ENCODE measurements around the gene KEL.

GRCh38 chr7:142925413-142925812 is 36.8 kb downstream of the KEL start:
- no peak for TF ChIP-seq YY1 (IDR thresholded peaks at IDR 0.05; ENCODE audit: insufficient read depth, insufficient read length)
- TF ChIP-seq SUZ12 (IDR thresholded peaks at IDR 0.05; ENCODE audit: extremely low read depth, insufficient read depth, insufficient read length), result no peak
